OCI-LY7 (cell line): Measurements from ENCODE around the gene OGDH. TPM values are rescaled to one million over a fixed set of nuclear protein-coding genes. Genes with fewer than 3 reads are reported as not detected.

Experiments
- BruUV-seq: library from RNA; stranded (reverse); fragments of 400-500 nt; replicated peaks from 2 replicates; lab custom pipeline; 2021; lab: Mats Ljungman, UMichigan
- CTCF ChIA-PET: fragments of 300-600 bp; sonication (Branson Sonifier 250); formaldehyde crosslinking; loops from one replicate; lab custom pipeline; 2022; ENCODE audit warnings: antibody characterized with exemption; ENCODE audit not compliant: unreplicated experiment; lab: Charles Lee
- POLR2A ChIA-PET: fragments of 300-600 bp; sonication (Branson Sonifier 250); formaldehyde crosslinking; loops from one replicate; lab custom pipeline; 2022; ENCODE audit warnings: antibody characterized with exemption; lab: Charles Lee
- DNase-seq: peaks from one replicate; pipeline ENCODE4 v3.0.0-alpha.2; 2015; ENCODE audit warnings: low spot score
- H2AFZ ChIP-seq: fragments of 200-600 bp; sonication (generic), shearing (Covaris generic); 2 replicates; pipeline ENCODE4 v1.6.1; 2014; ENCODE audit warnings: mild to moderate bottlenecking, antibody characterized with exemption, low read length, moderate library complexity
- H3K27ac ChIP-seq: fragments of 200-600 bp; sonication (generic); 2 replicates; pipeline ENCODE4 v1.5.1; 2014; ENCODE audit warnings: mixed run types, low read depth, mild to moderate bottlenecking, moderate library complexity, low read length, inconsistent platforms; ENCODE audit not compliant: poor library complexity, severe bottlenecking
- H3K36me3 ChIP-seq: fragments of 200-600 bp; sonication (generic); 2 replicates; pipeline ENCODE4 v1.6.1; 2014; ENCODE audit warnings: mild to moderate bottlenecking, antibody characterized with exemption, low read length, moderate library complexity, mixed read lengths; ENCODE audit not compliant: insufficient read depth
- H3K4me1 ChIP-seq: fragments of 200-600 bp; sonication (generic); 2 replicates; pipeline ENCODE4 v1.5.1; 2014; ENCODE audit warnings: mild to moderate bottlenecking, low read length; ENCODE audit not compliant: insufficient read depth, poor library complexity, severe bottlenecking
- H3K4me2 ChIP-seq: fragments of 200-600 bp; sonication (generic); 2 replicates; pipeline ENCODE4 v1.6.1; 2014; ENCODE audit warnings: mild to moderate bottlenecking, low read length
- H3K4me3 ChIP-seq: fragments of 200-600 bp; sonication (generic); 2 replicates; pipeline ENCODE4 v1.5.1; 2014; ENCODE audit warnings: mild to moderate bottlenecking, low read depth, low read length; ENCODE audit not compliant: poor library complexity, severe bottlenecking
- H3K79me2 ChIP-seq: fragments of 200-600 bp; sonication (generic); 2 replicates; pipeline ENCODE4 v1.6.1; 2016; ENCODE audit warnings: low read depth, mild to moderate bottlenecking, low read length, moderate library complexity, mixed read lengths; ENCODE audit not compliant: insufficient read depth
- H3K9me2 ChIP-seq: fragments of 200-600 bp; sonication (generic); 2 replicates; pipeline ENCODE4 v1.6.1; 2016; ENCODE audit warnings: mild to moderate bottlenecking, low read length, mixed read lengths; ENCODE audit not compliant: insufficient read depth
- H3K9me3 ChIP-seq: fragments of 200-600 bp; sonication (generic); 2 replicates; pipeline ENCODE4 v1.6.1; 2014; ENCODE audit warnings: mild to moderate bottlenecking, mixed run types, low read length, mixed read lengths
- H4K20me1 ChIP-seq: fragments of 200-600 bp; sonication (generic); 2 replicates; pipeline ENCODE4 v1.6.1; 2014; ENCODE audit warnings: mild to moderate bottlenecking, antibody characterized with exemption, low read length, moderate library complexity, mixed read lengths; ENCODE audit not compliant: insufficient read depth
- CTCF ChIP-seq: fragments of 200-600 bp; sonication (generic); conservative IDR thresholded peaks from 2 replicates; pipeline ENCODE4 v1.5.1; 2014; ENCODE audit warnings: mild to moderate bottlenecking, antibody characterized with exemption, low read length, moderate library complexity, mixed read lengths
- EZH2phosphoT487 ChIP-seq: fragments of 200-600 bp; sonication (generic); IDR thresholded peaks from 2 replicates; pipeline ENCODE4 v1.6.1; 2018; ENCODE audit warnings: low read depth, borderline replicate concordance, mild to moderate bottlenecking, mixed run types, antibody characterized with exemption, low read length, moderate library complexity, mixed read lengths
- intact Hi-C: fragments of 100-400 bp; cut with micrococcal nuclease; formaldehyde crosslinking; loops from one replicate; pipeline ENCODE4 v1.10.0; 2022; ENCODE audit not compliant: unreplicated experiment
- total RNA-seq, 2 experiments: library from RNA; depleted of rRNA in 1 of 2; stranded (reverse); fragments of >200 nt in 1 of 2; shearing (Covaris generic) in 1 of 2; gene quantifications; 2 replicates each; pipeline ENCODE4 v1.2.3, GENCODE V29; 2014 to 2022

Gene OGDH
- total RNA-seq, 2 experiments from 2014 or later = 47.6 to 70.9 TPM

GRCh38 chr7:44750921-44751571, 144.6 kb downstream of the OGDH start:
- Histone ChIP-seq H3K9me3 (no peaks in the 10 kb centered on the region), H3K4me1 (peaks cover 38% of the 10 kb centered on the region), H3K4me2 (peak overlapping the region; percentile 91), H3K4me3 (peak overlapping the region; percentile 94), H2AFZ (no peak overlapping the region), H3K79me2 (peaks cover 5% of the 10 kb centered on the region; the same call in 1 of the 2 replicates), H3K9me2 (no peaks in the 10 kb centered on the region), H3K27ac (no peak overlapping the region), H4K20me1 (peaks cover 15% of the 10 kb centered on the region; the same call in 1 of the 2 replicates), H3K36me3 (peaks cover 3% of the 10 kb centered on the region; the same call in 1 of the 2 replicates)
- POLR2A ChIA-PET = interaction anchor here (0.5 to 1.8 kb wide), 4 partner anchors 18 to 479 kb away, joined by 3 to 6 read pairs (median 4); partner anchors contain the start of gene TMED4
- no peak for TF ChIP-seq CTCF
- TF ChIP-seq EZH2phosphoT487 = no peak
- CTCF ChIA-PET = interaction anchor here (0.6 kb wide), 2 partner anchors 137 to 640 kb away, joined by 3 to 5 read pairs; no protein-coding TSS in a partner anchor
- peak; percentile 50 for DNase-seq
- BruUV-seq = TSS peak; percentile 47
- intact Hi-C loops = no loop called here

GRCh38 chr7:44752822-44753221, 146.4 kb downstream of the OGDH start:
- Histone ChIP-seq H3K4me2 (no peak overlapping the region), H4K20me1 (peaks cover 15% of the 10 kb centered on the region; the same call in 1 of the 2 replicates), H2AFZ (no peak overlapping the region), H3K36me3 (peaks cover 11% of the 10 kb centered on the region), H3K4me3 (no peak overlapping the region), H3K9me3 (no peaks in the 10 kb centered on the region), H3K27ac (no peak overlapping the region), H3K79me2 (peaks cover 5% of the 10 kb centered on the region; the same call in 1 of the 2 replicates), H3K9me2 (no peaks in the 10 kb centered on the region), H3K4me1 (peaks cover 35% of the 10 kb centered on the region)
- intact Hi-C loops = no loop called here
- no peak for DNase-seq
- no TSS peak for BruUV-seq
- TF ChIP-seq CTCF = no peak
- no peak for TF ChIP-seq EZH2phosphoT487
- ChIA-PET POLR2A (interaction anchor here (0.6 to 0.8 kb wide), 2 partner anchors 40 to 217 kb away, joined by 3 read pairs; no protein-coding TSS in a partner anchor), CTCF (no interaction called here)
